Measurements from ENCODE around the gene CTNNA3.

DNA sequence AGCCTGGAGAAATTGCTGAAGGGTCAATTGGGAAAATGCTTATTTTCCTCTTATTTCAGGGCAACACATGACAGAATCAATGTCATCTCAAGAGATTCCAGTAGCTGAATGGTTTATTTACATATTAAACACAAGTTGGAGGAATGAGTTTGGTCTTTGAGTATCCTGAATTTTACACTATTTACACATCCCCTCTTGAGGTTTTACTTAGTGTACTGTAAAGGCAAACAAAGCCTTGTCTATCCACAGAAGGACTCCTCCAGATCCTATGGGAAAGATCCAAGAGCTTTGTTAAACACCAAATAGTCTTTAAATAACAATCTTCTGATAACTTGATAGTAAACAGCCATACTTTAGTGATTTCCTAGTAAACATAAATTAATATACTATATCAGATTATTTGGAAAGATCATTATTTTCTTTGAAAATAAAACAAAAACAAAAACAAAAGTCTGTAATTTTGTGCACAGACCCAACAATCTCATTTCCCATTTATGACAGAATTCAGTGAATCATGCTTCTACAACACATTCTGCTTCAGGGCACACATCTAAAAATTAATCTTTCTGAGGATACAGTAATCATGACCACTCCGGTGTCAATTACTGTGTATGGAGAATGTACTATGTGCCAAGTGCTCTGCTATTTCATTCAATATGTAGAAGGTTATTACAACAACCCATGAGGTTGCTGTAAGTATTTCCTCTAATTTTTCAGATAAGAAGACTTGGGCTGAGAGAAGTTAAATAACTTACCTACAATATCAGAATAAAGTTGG, 1345.2 kb downstream of the CTNNA3 start:
- TF ChIP-seq, protein P1, sequence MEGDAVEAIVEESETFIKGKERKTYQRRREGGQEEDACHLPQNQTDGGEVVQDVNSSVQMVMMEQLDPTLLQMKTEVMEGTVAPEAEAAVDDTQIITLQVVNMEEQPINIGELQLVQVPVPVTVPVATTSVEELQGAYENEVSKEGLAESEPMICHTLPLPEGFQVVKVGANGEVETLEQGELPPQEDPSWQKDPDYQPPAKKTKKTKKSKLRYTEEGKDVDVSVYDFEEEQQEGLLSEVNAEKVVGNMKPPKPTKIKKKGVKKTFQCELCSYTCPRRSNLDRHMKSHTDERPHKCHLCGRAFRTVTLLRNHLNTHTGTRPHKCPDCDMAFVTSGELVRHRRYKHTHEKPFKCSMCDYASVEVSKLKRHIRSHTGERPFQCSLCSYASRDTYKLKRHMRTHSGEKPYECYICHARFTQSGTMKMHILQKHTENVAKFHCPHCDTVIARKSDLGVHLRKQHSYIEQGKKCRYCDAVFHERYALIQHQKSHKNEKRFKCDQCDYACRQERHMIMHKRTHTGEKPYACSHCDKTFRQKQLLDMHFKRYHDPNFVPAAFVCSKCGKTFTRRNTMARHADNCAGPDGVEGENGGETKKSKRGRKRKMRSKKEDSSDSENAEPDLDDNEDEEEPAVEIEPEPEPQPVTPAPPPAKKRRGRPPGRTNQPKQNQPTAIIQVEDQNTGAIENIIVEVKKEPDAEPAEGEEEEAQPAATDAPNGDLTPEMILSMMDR (IDR thresholded peaks at IDR 0.05): no peak
- TF ChIP-seq POLR2A (IDR thresholded peaks at IDR 0.05): no peak

Data from uterus (tissue), 2 donors.